Endothelial cell of umbilical vein (primary cell): ENCODE results near the gene DECR2. TPM values are rescaled to one million over a fixed set of nuclear protein-coding genes. Genes with fewer than 3 reads are reported as not detected.

Experiments
- BruUV-seq: library from RNA; stranded (reverse); fragments of 400-500 nt; replicated peaks from 2 replicates; lab custom pipeline; 2021; lab: Mats Ljungman, UMichigan
- CTCF ChIA-PET: fragments of 300-600, 350-600 bp; sonication (Branson Sonifier 250); formaldehyde crosslinking; loops from one replicate; lab custom pipeline; 2021; ENCODE audit warnings: antibody characterized with exemption, inconsistent platforms; lab: Charles Lee
- POLR2A ChIA-PET: fragments of 300-600, 350-600 bp; sonication (Branson Sonifier 250); formaldehyde crosslinking; loops from one replicate; lab custom pipeline; 2021; ENCODE audit warnings: antibody characterized with exemption, inconsistent platforms; lab: Charles Lee
- DNase-seq: peaks from one replicate; pipeline ENCODE4 v3.0.0-alpha.2; 2011; ENCODE audit warnings: low read depth, low spot score
- FAIRE-seq: peaks from 2 replicates; lab custom pipeline; 2011; peaks lifted over from hg19 to GRCh38; lab: Jason Lieb, UNC
- H2AFZ ChIP-seq: 2 replicates; pipeline ENCODE4 v1.6.0; 2012; ENCODE audit warnings: low read depth, low read length, control low read depth, inconsistent platforms
- H3K27ac ChIP-seq: 2 replicates; pipeline ENCODE4 v1.5.1; 2011; ENCODE audit warnings: low read depth, mild to moderate bottlenecking, control low read depth, low read length, moderate library complexity; ENCODE audit not compliant: insufficient read depth
- H3K27me3 ChIP-seq, 2 experiments: 2 replicates each; pipeline versions ENCODE4 v1.6.0 to v1.6.1; 2011; ENCODE audit warnings: low read length in 2 of 2, mixed read lengths in 1 of 2; ENCODE audit not compliant: control insufficient read depth in 2 of 2, insufficient read depth in 2 of 2
- H3K36me3 ChIP-seq, 2 experiments: 2 replicates in 1 of 2; 3 replicates in 1 of 2; pipeline ENCODE4 v1.5.1; 2011; ENCODE audit warnings: low read length in 2 of 2, mild to moderate bottlenecking in 1 of 2, moderate library complexity in 1 of 2; ENCODE audit not compliant: control insufficient read depth in 2 of 2, insufficient read depth in 2 of 2; ENCODE audit errors: extremely low read depth in 1 of 2
- H3K4me1 ChIP-seq: 3 replicates; pipeline ENCODE4 v1.5.1; 2011; ENCODE audit warnings: mild to moderate bottlenecking, low read length; ENCODE audit not compliant: control insufficient read depth, insufficient read depth; ENCODE audit errors: extremely low read depth
- H3K4me2 ChIP-seq: 2 replicates; pipeline ENCODE4 v1.6.1; 2011; ENCODE audit warnings: low read length, control low read depth, mixed read lengths; ENCODE audit not compliant: insufficient read depth
- H3K4me3 ChIP-seq, 3 experiments: fragments of 200-600 bp in 1 of 3; sonication (generic), shearing (Covaris generic) in 1 of 3; replicated peaks in 1 of 3; 2 replicates each; pipeline ENCODE4 v1.5.1; 2011 to 2016; ENCODE audit warnings: control low read depth in 3 of 3, low read length in 3 of 3, mild to moderate bottlenecking in 2 of 3, inconsistent platforms in 1 of 3, low read depth in 1 of 3, moderate library complexity in 1 of 3; ENCODE audit not compliant: insufficient read depth in 1 of 3
- H3K79me2 ChIP-seq: 2 replicates; pipeline ENCODE4 v1.6.0; 2012; ENCODE audit warnings: low read length, inconsistent platforms; ENCODE audit not compliant: control insufficient read depth, insufficient read depth
- H3K9ac ChIP-seq: replicated peaks from 2 replicates; pipeline ENCODE3; 2011; ENCODE audit warnings: low read length, control low read depth; ENCODE audit not compliant: insufficient read depth; ENCODE audit errors: extremely low read depth
- H3K9me1 ChIP-seq: replicated peaks from 3 replicates; pipeline ENCODE4 v1.6.0; 2011; ENCODE audit warnings: mild to moderate bottlenecking, low read length; ENCODE audit not compliant: control insufficient read depth, insufficient read depth; ENCODE audit errors: extremely low read depth
- H3K9me3 ChIP-seq: replicated peaks from 2 replicates; pipeline ENCODE4 v1.5.1; 2012; ENCODE audit warnings: low read length, inconsistent platforms; ENCODE audit not compliant: control insufficient read depth, insufficient read depth
- H4K20me1 ChIP-seq: replicated peaks from 2 replicates; pipeline ENCODE3; 2011; ENCODE audit warnings: mild to moderate bottlenecking, low read length; ENCODE audit not compliant: control insufficient read depth, insufficient read depth; ENCODE audit errors: extremely low read depth
- EZH2 ChIP-seq: IDR thresholded peaks from 2 replicates; pipeline ENCODE4 v1.6.1; 2012; ENCODE audit warnings: borderline replicate concordance, low read depth, mild to moderate bottlenecking, moderate library complexity, low read length, inconsistent platforms; ENCODE audit not compliant: severe bottlenecking
- FOS ChIP-seq: IDR thresholded peaks from 2 replicates; pipeline ENCODE4 v1.6.1; 2011; ENCODE audit warnings: mild to moderate bottlenecking, low read length, moderate library complexity, borderline replicate concordance; ENCODE audit not compliant: insufficient read depth
- JUN ChIP-seq: IDR thresholded peaks from 2 replicates; pipeline ENCODE4 v1.6.1; 2011; ENCODE audit warnings: borderline replicate concordance, low read depth; ENCODE audit not compliant: insufficient read length, insufficient read depth
- dilution Hi-C: fragments of 300-500 bp; cut with MboI; formaldehyde crosslinking; loops from one replicate; pipeline ENCODE4 v1.15.0; 2019; ENCODE audit warnings: low sequenced_read_pairs; ENCODE audit not compliant: extremely low pct_ligation_motif_present
- intact Hi-C: fragments of 100-400 bp; cut with micrococcal nuclease; formaldehyde crosslinking; loops from one replicate; pipeline ENCODE4 v1.10.0; 2022
- polyA plus RNA-seq, 4 experiments: library from polyadenylated mRNA; depleted of rRNA in 3 of 4; stranded (reverse) in 3 of 4; unstranded in 1 of 4; fragments of >200 nt; gene quantifications; 2 replicates each; pipeline versions ENCODE4 v1.2.1 to v1.2.3, GENCODE V29; 2011 to 2012; ENCODE audit warnings: missing spikeins in 1 of 4
- total RNA-seq: library from RNA; stranded (reverse); gene quantifications from 2 replicates; pipeline ENCODE4 v1.2.3, GENCODE V29; 2021
- TF ChIP-seq, protein P1 (sequence below), 2 donors: IDR thresholded peaks; 1 replicate in 1 of 2; 2 replicates in 1 of 2; pipeline ENCODE4 v1.5.1; 2011; ENCODE audit warnings: low read length in 2 of 2, mild to moderate bottlenecking in 2 of 2, moderate library complexity in 2 of 2, control low read depth in 1 of 2, inconsistent platforms in 1 of 2, low read depth in 1 of 2; ENCODE audit not compliant: insufficient read depth in 1 of 2; ENCODE audit errors: extremely low read depth in 1 of 2
- TF ChIP-seq, protein P2 (sequence below): IDR thresholded peaks from 2 replicates; pipeline ENCODE4 v1.6.1; 2011; ENCODE audit not compliant: insufficient read depth, insufficient read length

The DECR2 gene
- total and polyA plus RNA-seq, 2 donors (not counting 3 experiments of a cell fraction or from before 2014, with no cell fraction given) = 28.3 to 46.5 TPM

DNA sequence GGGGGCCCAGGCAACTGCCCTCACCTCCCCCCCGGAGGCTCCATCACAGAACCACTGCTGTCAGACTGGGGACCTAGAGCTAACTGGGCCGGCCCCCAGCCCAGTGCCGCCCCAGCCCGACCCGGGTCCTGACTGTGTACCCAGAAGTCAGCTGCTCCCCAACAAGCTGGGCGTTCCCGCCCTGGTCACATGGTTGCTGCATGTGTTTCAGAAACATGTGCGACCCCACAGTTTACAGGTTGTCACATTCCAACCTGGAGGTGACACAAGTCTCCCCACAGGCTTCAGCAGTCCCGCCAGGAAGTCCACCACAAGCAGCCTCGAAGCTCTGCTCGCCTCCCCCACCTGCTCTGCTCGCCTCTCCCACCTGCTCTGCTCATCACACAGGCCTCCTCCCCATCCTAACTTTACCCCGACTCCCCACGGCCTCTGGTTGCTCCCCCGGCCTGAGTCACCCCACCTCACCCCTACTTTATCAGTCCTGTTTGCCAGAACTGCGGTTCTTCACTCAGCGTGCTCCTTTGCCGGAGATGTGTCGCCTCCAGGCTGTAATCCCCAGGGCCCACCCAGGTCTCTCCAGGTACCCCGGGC, 32.3 kb upstream of the DECR2 start:
- TF ChIP-seq, protein P1, sequence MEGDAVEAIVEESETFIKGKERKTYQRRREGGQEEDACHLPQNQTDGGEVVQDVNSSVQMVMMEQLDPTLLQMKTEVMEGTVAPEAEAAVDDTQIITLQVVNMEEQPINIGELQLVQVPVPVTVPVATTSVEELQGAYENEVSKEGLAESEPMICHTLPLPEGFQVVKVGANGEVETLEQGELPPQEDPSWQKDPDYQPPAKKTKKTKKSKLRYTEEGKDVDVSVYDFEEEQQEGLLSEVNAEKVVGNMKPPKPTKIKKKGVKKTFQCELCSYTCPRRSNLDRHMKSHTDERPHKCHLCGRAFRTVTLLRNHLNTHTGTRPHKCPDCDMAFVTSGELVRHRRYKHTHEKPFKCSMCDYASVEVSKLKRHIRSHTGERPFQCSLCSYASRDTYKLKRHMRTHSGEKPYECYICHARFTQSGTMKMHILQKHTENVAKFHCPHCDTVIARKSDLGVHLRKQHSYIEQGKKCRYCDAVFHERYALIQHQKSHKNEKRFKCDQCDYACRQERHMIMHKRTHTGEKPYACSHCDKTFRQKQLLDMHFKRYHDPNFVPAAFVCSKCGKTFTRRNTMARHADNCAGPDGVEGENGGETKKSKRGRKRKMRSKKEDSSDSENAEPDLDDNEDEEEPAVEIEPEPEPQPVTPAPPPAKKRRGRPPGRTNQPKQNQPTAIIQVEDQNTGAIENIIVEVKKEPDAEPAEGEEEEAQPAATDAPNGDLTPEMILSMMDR (IDR thresholded peaks at IDR 0.05; ENCODE audit: extremely low read depth in 1 of 2, insufficient read depth in 1 of 2, low read depth in 1 of 2, low read length in 2 of 2) = no peak
- TF ChIP-seq JUN (no peak), EZH2 (no peak), FOS (no peak)
- TF ChIP-seq, protein P2, sequence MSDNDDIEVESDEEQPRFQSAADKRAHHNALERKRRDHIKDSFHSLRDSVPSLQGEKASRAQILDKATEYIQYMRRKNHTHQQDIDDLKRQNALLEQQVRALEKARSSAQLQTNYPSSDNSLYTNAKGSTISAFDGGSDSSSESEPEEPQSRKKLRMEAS = no peak
- no peak for FAIRE-seq
- Histone ChIP-seq H3K36me3 (peaks cover 6 to 42% of the 10 kb centered on the region in 2 experiments), H3K9me3 (no peaks in the 10 kb centered on the region), H3K9me1 (no peaks in the 10 kb centered on the region), H2AFZ (no peak overlapping the region), H3K9ac (no peak overlapping the region), H3K4me1 (peaks cover 8% of the 10 kb centered on the region), H4K20me1 (no peaks in the 10 kb centered on the region), H3K4me2 (no peak overlapping the region), H3K27ac (no peak overlapping the region), H3K4me3 (no peak overlapping the region), H3K79me2 (no peaks in the 10 kb centered on the region), H3K27me3 (no peaks in the 10 kb centered on the region)
- ChIA-PET POLR2A (no interaction called here), CTCF (interaction anchor here (1.8 kb wide), 1 partner anchor 7 kb away, joined by 13 read pairs; no protein-coding TSS in a partner anchor)
- intact Hi-C loops = no loop called here
- no TSS peak for BruUV-seq
- DNase-seq = no peak
- dilution Hi-C loops = no loop called here
